T-helper 2 cell treated with Interferon-gamma antibody and Interleukin-4, amounts not matched to agents 5 μg/mL and 100 μg/mL, for 36 hours (primary cell): ENCODE data around the gene ORC4.
"Not testable (repeated sequence)": the region's sequence is repeated elsewhere in the genome, so short reads cannot be mapped to it uniquely, and the experiment has no call there.

Experiments
- DNase-seq: peaks from one replicate; pipeline ENCODE4 v3.0.0; 2021; ENCODE audit warnings: low spot score
- H3K27ac Mint-ChIP-seq: one replicate; pipeline ENCODE4 v1.8.0; 2021; ENCODE audit warnings: mild to moderate bottlenecking, mixed read lengths
- H3K27me3 Mint-ChIP-seq: one replicate; pipeline ENCODE4 v1.8.0; 2021; ENCODE audit warnings: low read depth, mixed read lengths
- H3K36me3 Mint-ChIP-seq: one replicate; pipeline ENCODE4 v1.8.0; 2021; ENCODE audit warnings: low read depth, mixed read lengths
- H3K4me1 Mint-ChIP-seq: one replicate; pipeline ENCODE4 v1.8.0; 2021; ENCODE audit warnings: low read depth, mixed read lengths
- H3K4me3 Mint-ChIP-seq: one replicate; pipeline ENCODE4 v1.8.0; 2022; ENCODE audit warnings: mild to moderate bottlenecking, moderate library complexity, mixed read lengths
- H3K9me3 Mint-ChIP-seq: one replicate; pipeline ENCODE4 v1.8.0; 2021; ENCODE audit warnings: mixed read lengths

ORC4 gene

DNA sequence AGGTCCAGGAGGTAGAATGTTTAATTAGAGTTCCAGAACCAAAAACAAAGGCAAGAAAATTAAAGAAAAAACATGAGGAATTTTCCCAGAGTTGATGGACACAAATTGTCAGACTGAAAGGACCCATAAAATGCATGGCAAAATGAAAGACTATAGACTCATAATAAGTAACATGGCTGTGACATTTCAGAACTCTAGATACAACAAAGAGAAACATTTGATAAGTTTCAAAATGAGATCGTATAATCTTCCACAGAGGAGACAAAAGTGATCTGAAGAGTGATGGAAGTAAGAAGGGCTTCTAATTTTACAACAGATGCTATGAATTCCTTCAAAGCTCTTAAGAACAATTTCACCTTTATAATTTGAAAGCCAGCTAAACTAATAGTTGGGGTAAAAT lies 20.4 kb downstream of the ORC4 start:
- Mint-ChIP-seq H3K4me1 (peaks cover 15% of the 10 kb centered on the region), H3K27ac (no peak overlapping the region), H3K27me3 (no peaks in the 10 kb centered on the region), H3K36me3 (peaks cover 42% of the 10 kb centered on the region), H3K9me3 (peaks cover 35% of the 10 kb centered on the region), H3K4me3 (no peak overlapping the region)
- no peak for DNase-seq

DNA sequence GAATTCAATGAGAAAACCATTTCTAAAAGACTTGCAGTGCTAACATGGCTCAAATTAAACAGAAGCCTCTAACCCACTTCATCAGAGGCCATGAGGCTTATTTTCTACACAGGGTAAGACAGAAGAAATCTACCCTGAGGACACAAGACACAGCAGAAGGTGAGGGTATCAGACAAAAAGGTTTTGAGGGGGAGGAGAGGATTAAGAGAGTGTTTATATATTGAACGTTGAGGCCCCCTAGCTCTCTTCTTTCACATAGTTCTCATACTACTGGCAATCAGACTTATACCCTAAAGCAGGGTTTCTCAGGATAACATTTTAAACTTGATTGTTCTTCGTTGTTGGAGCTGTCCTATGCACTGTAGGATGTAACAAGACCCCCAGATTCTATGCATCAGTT lies 21.4 kb downstream of the ORC4 start:
- Mint-ChIP-seq H3K9me3 (peaks cover 32% of the 10 kb centered on the region), H3K36me3 (peaks cover 42% of the 10 kb centered on the region), H3K27ac (no peak overlapping the region), H3K27me3 (no peaks in the 10 kb centered on the region), H3K4me3 (no peak overlapping the region), H3K4me1 (peaks cover 11% of the 10 kb centered on the region)
- no peak for DNase-seq

DNA sequence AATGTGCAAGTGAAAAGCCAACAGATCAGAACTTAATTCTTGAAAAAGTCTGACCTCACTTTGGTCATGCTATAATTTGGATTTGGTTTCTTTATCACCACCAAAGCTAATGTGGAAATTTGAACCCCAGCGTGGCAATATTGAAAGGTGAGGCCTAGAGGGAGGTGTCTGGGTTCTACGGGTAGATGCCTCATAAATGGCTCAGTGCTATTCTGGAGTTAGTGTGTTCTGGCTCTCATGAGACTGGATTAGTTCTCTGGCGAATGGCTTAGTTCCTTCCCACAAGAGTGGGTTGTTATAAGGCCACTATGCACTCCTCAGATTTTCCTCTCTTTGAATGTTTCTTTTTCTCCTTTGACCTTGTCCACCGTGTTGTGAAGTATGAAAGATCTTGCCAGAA lies 22.3 kb downstream of the ORC4 start:
- no peak for DNase-seq
- Mint-ChIP-seq H3K36me3 (peaks cover 39% of the 10 kb centered on the region), H3K4me3 (no peak overlapping the region), H3K27me3 (no peaks in the 10 kb centered on the region), H3K9me3 (peaks cover 32% of the 10 kb centered on the region), H3K27ac (no peak overlapping the region), H3K4me1 (peaks cover 11% of the 10 kb centered on the region)

DNA sequence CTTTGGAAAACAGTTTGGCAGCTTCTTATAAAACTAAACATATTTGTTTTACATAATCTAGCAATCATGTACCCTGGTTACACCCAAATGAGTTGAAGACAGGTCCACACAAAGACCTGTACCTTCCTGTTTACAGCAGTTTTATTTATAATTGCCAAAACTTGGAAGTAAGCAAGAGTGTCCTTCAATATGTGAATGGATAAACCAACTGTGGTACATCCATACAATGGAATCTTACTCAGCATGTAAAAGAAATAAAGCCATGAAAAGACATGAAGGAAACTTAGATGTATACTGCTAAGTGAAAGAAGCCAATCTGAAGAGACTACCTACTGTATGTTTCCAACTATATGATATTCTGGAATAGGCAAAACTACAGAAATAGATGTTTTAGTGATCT lies 23.7 kb downstream of the ORC4 start:
- peaks cover 15% of the 10 kb centered on the region for H3K4me1 Mint-ChIP-seq

DNA sequence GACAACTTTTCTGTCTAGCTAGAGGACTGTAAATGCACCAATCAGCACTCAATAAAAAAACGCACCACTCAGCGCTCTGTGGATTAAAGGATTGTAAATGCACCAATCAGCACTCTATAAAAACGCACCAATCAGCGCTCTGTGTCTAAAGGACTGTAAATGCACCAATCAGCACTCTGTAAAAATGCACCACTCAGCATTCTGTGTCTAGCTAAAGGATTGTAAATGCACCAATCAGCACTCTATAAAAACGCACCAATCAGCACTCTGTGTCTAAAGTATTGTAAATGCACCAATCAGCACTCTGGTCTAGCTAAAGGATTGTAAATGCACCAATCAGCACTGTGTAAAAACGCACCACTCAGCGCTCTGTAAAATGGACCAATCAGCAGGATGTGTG lies 25.6 kb downstream of the ORC4 start:
- H3K27me3 Mint-ChIP-seq, H3K4me3 Mint-ChIP-seq, H3K27ac Mint-ChIP-seq, DNase-seq: not testable (repeated sequence)
- H3K36me3 Mint-ChIP-seq = peaks cover 22% of the 10 kb centered on the region
- peaks cover 10% of the 10 kb centered on the region for H3K4me1 Mint-ChIP-seq
- H3K9me3 Mint-ChIP-seq = peaks cover 12% of the 10 kb centered on the region

More for the DNA sequence above, 23.7 kb downstream of the ORC4 start:
- Mint-ChIP-seq H3K27ac (no peak overlapping the region), H3K4me3 (no peak overlapping the region), H3K36me3 (peaks cover 28% of the 10 kb centered on the region), H3K27me3 (no peaks in the 10 kb centered on the region), H3K9me3 (peaks cover 19% of the 10 kb centered on the region)
- no peak for DNase-seq

GRCh38 chr2:147989809-147990403 lies 30.6 kb downstream of the ORC4 start:
- peaks cover 6% of the 10 kb centered on the region for H3K36me3 Mint-ChIP-seq
- H3K4me3 Mint-ChIP-seq = no peak overlapping the region
- no peak for DNase-seq
- H3K27ac Mint-ChIP-seq = no peak overlapping the region
- no peaks in the 10 kb centered on the region for H3K27me3 Mint-ChIP-seq
- no peaks in the 10 kb centered on the region for H3K9me3 Mint-ChIP-seq
- peaks cover 5% of the 10 kb centered on the region for H3K4me1 Mint-ChIP-seq

DNA sequence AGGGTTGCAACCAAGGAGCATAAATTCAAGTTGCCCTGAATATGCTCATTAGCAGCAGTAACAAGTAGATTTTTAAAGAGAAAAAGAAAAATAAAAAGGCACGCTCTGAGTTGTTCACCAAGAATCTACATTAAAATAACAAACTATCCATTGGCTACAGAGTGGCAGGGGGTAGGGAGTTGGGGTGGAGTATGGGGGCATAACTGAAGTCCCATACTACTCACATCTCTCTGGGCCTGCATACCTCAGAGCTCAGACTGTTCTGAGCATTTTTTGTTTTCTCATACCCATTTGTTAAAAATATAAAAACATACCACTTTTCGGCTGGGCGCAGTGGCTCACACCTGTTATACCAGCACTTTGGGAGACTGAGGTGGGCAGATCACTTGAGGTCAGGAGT lies 31.4 kb downstream of the ORC4 start:
- Mint-ChIP-seq H3K27ac (no peak overlapping the region), H3K27me3 (no peaks in the 10 kb centered on the region), H3K4me3 (no peak overlapping the region), H3K4me1 (peaks cover 5% of the 10 kb centered on the region), H3K36me3 (peaks cover 2% of the 10 kb centered on the region), H3K9me3 (no peaks in the 10 kb centered on the region)
- DNase-seq = no peak

- H3K4me3 Mint-ChIP-seq = no peak overlapping the region
- peaks cover 19% of the 10 kb centered on the region for H3K4me1 Mint-ChIP-seq
- H3K27me3 Mint-ChIP-seq = no peaks in the 10 kb centered on the region
- peaks cover 5% of the 10 kb centered on the region for H3K36me3 Mint-ChIP-seq
- no peak overlapping the region for H3K27ac Mint-ChIP-seq
- no peaks in the 10 kb centered on the region for H3K9me3 Mint-ChIP-seq
- no peak for DNase-seq
Measured at GRCh38 chr2:147980940-147981528, 39.5 kb downstream of the ORC4 start.

DNA sequence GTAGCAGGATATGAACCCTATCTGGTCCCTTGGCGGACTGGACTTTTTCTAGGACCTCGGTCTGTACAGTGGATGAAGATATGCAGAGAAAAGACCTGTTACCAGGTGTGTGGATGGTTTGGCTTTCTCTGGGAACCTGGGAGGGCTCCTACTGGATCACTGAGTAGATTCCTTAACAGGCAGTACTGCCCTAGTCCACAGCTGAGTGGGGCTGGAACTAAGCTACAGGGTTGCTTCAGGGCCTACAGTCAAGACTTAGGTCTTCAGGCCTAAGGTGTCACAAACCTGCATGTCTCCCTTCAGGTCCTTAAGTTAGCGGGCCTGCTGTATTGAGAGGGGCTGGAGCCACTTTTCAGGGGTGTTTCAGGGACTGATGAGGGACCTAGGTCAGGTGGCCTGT lies 42.9 kb downstream of the ORC4 start:
- peaks cover 9% of the 10 kb centered on the region for H3K4me1 Mint-ChIP-seq
- H3K27me3 Mint-ChIP-seq = no peaks in the 10 kb centered on the region
- H3K36me3 Mint-ChIP-seq = peaks cover 8% of the 10 kb centered on the region
- no peak for DNase-seq
- H3K9me3 Mint-ChIP-seq = no peaks in the 10 kb centered on the region
- no peak overlapping the region for H3K4me3 Mint-ChIP-seq
- H3K27ac Mint-ChIP-seq = no peak overlapping the region

GRCh38 chr2:147976102-147976501 lies 44.4 kb downstream of the ORC4 start:
- DNase-seq = no peak
- Mint-ChIP-seq H3K4me3 (no peak overlapping the region), H3K27me3 (no peaks in the 10 kb centered on the region), H3K36me3 (peaks cover 8% of the 10 kb centered on the region), H3K4me1 (peaks cover 5% of the 10 kb centered on the region), H3K27ac (no peak overlapping the region), H3K9me3 (no peaks in the 10 kb centered on the region)

DNA sequence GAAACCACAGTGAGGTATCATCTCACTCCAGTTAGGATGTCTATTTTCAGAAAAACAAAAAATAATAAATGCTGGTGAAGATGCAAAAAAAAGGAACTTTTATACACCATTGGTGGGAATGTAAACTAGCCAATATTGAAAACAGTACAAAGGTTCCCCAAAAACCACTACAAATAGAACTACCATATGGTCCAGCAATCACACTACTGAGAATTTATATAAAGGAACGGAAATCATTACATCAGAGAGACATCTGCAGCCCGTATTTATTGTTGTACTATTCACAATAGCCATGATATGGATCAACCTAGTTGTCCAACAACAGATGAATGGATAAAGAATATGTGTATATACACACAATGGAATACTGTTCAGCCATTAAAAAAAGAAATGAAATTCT lies 52.0 kb downstream of the ORC4 start:
- Mint-ChIP-seq H3K27me3 (no peaks in the 10 kb centered on the region), H3K36me3 (peaks cover 50% of the 10 kb centered on the region), H3K9me3 (peaks cover 37% of the 10 kb centered on the region), H3K4me3 (no peak overlapping the region), H3K4me1 (no peaks in the 10 kb centered on the region), H3K27ac (no peak overlapping the region)
- DNase-seq = no peak

DNA sequence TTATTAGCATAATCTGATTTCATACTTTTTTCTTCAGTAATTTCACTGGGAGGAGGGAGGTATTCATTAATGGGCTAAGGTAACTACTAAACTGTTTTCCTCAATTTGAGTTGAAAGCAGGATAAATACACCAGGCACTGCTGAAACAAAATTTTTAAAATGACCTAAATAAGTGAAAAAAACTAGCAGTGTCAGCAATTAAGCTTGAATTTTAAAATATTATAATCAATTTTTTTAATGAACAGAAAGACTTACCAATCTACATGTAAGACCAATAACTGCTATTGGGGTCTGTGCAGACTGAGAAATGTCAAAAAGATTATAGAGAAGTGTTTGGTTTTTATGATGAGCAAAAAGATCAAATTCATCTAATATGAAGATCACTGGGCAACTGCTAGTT lies 68.4 kb downstream of the ORC4 start:
- Mint-ChIP-seq H3K36me3 (peaks cover 16% of the 10 kb centered on the region), H3K4me3 (no peak overlapping the region)

GRCh38 chr2:147945660-147946059 lies 74.9 kb downstream of the ORC4 start:
- Mint-ChIP-seq H3K36me3 (peaks cover 8% of the 10 kb centered on the region), H3K27ac (no peak overlapping the region), H3K4me3 (no peak overlapping the region), H3K27me3 (no peaks in the 10 kb centered on the region), H3K9me3 (no peaks in the 10 kb centered on the region), H3K4me1 (no peaks in the 10 kb centered on the region)
- no peak for DNase-seq

More for the DNA sequence above, 68.4 kb downstream of the ORC4 start:
- no peaks in the 10 kb centered on the region for H3K4me1 Mint-ChIP-seq
- DNase-seq = no peak
- no peaks in the 10 kb centered on the region for H3K9me3 Mint-ChIP-seq
- no peak overlapping the region for H3K27ac Mint-ChIP-seq
- no peaks in the 10 kb centered on the region for H3K27me3 Mint-ChIP-seq

- H3K27ac Mint-ChIP-seq = no peak overlapping the region
- no peaks in the 10 kb centered on the region for H3K4me1 Mint-ChIP-seq
- no peak overlapping the region for H3K4me3 Mint-ChIP-seq
- no peaks in the 10 kb centered on the region for H3K9me3 Mint-ChIP-seq
- DNase-seq = no peak
- no peaks in the 10 kb centered on the region for H3K27me3 Mint-ChIP-seq
- peaks cover 10% of the 10 kb centered on the region for H3K36me3 Mint-ChIP-seq
Measured at GRCh38 chr2:147939313-147939712, 81.2 kb downstream of the ORC4 start.
